Measurements from ENCODE around the gene TPCN2.

GRCh38 chr11:69040051-69040450 lies 8.7 kb upstream of the TPCN2 start:
- TF ChIP-seq CTCF (IDR thresholded peaks at IDR 0.05) = no peak
- TF ChIP-seq POLR2AphosphoS5 (IDR thresholded peaks at IDR 0.05; ENCODE audit: low read depth, low read length) = no peak
- TF ChIP-seq REST (IDR thresholded peaks at IDR 0.05; ENCODE audit: insufficient read depth in 1 of 2, low read depth in 2 of 2, low read length in 1 of 2) = no peak
- no peak for TF ChIP-seq SIN3A (IDR thresholded peaks at IDR 0.05; ENCODE audit: borderline replicate concordance, insufficient read depth, low read depth, low read length)
